Sigmoid colon (tissue), 4 donors: ENCODE measurements around the gene PDGFD.

Experiments
- CTCF ChIP-seq, 4 experiments: fragments of 450-650 bp in 3 of 4; fragments of 200-600 bp in 1 of 4; IDR thresholded peaks; one replicate each; pipeline ENCODE4 v1.5.1; 2016 to 2019; ENCODE audit warnings: antibody characterized with exemption in 4 of 4, mild to moderate bottlenecking in 3 of 4, moderate library complexity in 2 of 4
- POLR2A ChIP-seq, 2 donors: fragments of 450-650 bp; IDR thresholded peaks; one replicate each; pipeline ENCODE4 v1.6.1; 2016; ENCODE audit warnings: antibody characterized with exemption in 2 of 2, mild to moderate bottlenecking in 2 of 2, moderate library complexity in 2 of 2
- POLR2AphosphoS5 ChIP-seq, 4 donors: sonication (generic); formaldehyde crosslinking; IDR thresholded peaks; one replicate each; pipeline ENCODE4 v1.6.1; 2017; ENCODE audit warnings: antibody characterized with exemption in 4 of 4

- TF ChIP-seq CTCF (IDR thresholded peaks at IDR 0.05) (no peak), POLR2AphosphoS5 (IDR thresholded peaks at IDR 0.05) (no peak), POLR2A (IDR thresholded peaks at IDR 0.05) (no peak)
These were observed 269.3 kb downstream of the PDGFD start for GRCh38 chr11:103894673-103895072.
